Suprapubic skin (tissue), 4 donors: Measurements from ENCODE around the gene TCF7L2. TPM values are rescaled to one million over a fixed set of nuclear protein-coding genes. Genes with fewer than 3 reads are reported as not detected.

ENCODE experiments used
- DNase-seq, 2 donors: peaks; one replicate each; pipeline ENCODE4 v3.0.0-alpha.2; 2019; ENCODE audit warnings: low spot score in 2 of 2
- H3K27ac ChIP-seq: fragments of 200-600 bp; sonication (generic); one replicate; pipeline ENCODE4 v1.5.1; 2019
- H3K27me3 ChIP-seq: fragments of 200-600 bp; sonication (generic); one replicate; pipeline ENCODE4 v1.5.1; 2019
- H3K36me3 ChIP-seq: fragments of 200-600 bp; sonication (generic); one replicate; pipeline ENCODE4 v1.5.1; 2019
- H3K4me1 ChIP-seq: fragments of 200-600 bp; sonication (generic); one replicate; pipeline ENCODE4 v1.5.1; 2019
- H3K4me3 ChIP-seq: fragments of 200-600 bp; sonication (generic); one replicate; pipeline ENCODE4 v1.5.1; 2019; ENCODE audit warnings: mild to moderate bottlenecking
- H3K9me3 ChIP-seq: fragments of 200-600 bp; sonication (generic); one replicate; pipeline ENCODE4 v1.5.1; 2019
- CTCF ChIP-seq, 2 donors: fragments of 200-600 bp in 1 of 2; fragments of 450-650 bp in 1 of 2; sonication (generic) in 1 of 2; IDR thresholded peaks; one replicate each; pipeline ENCODE4 v1.5.1; 2016 to 2019; ENCODE audit warnings: antibody characterized with exemption in 2 of 2, mild to moderate bottlenecking in 1 of 2, moderate library complexity in 1 of 2
- EP300 ChIP-seq: sonication (generic); formaldehyde crosslinking; IDR thresholded peaks from one replicate; pipeline ENCODE4 v1.6.1; 2017; ENCODE audit warnings: antibody characterized with exemption
- POLR2A ChIP-seq, 2 donors: fragments of 450-650 bp; IDR thresholded peaks; one replicate each; pipeline ENCODE4 v1.6.1; 2017; ENCODE audit warnings: antibody characterized with exemption in 2 of 2, mild to moderate bottlenecking in 2 of 2, moderate library complexity in 2 of 2
- POLR2AphosphoS5 ChIP-seq, 3 donors: sonication (generic); formaldehyde crosslinking; IDR thresholded peaks; one replicate each; pipeline ENCODE4 v1.6.1; 2017; ENCODE audit warnings: antibody characterized with exemption in 3 of 3
- WGBS: methylation state at CpG from one replicate; pipeline ENCODE4 v1.1.5; 2018; 5-methylcytosine and 5-hydroxymethylcytosine counted together
- total RNA-seq, 4 donors: library from RNA; depleted of rRNA; stranded (reverse); fragments of >200 nt; gene quantifications; one replicate each; pipeline ENCODE4 v1.1.0, GENCODE V29; 2016

TCF7L2 gene
- total RNA-seq, 4 donors from 2014 or later = 9.9 to 23.3 (median 15.2) TPM

- DNase-seq = peak in 1 of 2 donors; percentile 15
- H3K27ac ChIP-seq = no peak overlapping the region
- WGBS = 91% methylated on average over 4 of the region's 4 CpGs
- TF ChIP-seq CTCF (IDR thresholded peaks at IDR 0.05) = no peak
- H3K9me3 ChIP-seq = no peaks in the 10 kb centered on the region
- peaks cover 35% of the 10 kb centered on the region for H3K4me1 ChIP-seq
- no peaks in the 10 kb centered on the region for H3K27me3 ChIP-seq
- H3K36me3 ChIP-seq = peaks cover 7% of the 10 kb centered on the region
- no peak overlapping the region for H3K4me3 ChIP-seq
Measured at GRCh38 chr10:113091920-113092319, 141.9 kb downstream of the TCF7L2 start.

- TF ChIP-seq EP300 (no peak), POLR2A (IDR thresholded peaks at IDR 0.05) (no peak), CTCF (IDR thresholded peaks at IDR 0.05) (no peak), POLR2AphosphoS5 (IDR thresholded peaks at IDR 0.05) (no peak)
- no peak overlapping the region for H3K4me3 ChIP-seq
- DNase-seq = peak; percentile 9 to 44
- H3K27me3 ChIP-seq = no peaks in the 10 kb centered on the region
- H3K36me3 ChIP-seq = peaks cover 7% of the 10 kb centered on the region
- 65% methylated on average over 10 of the region's 10 CpGs for WGBS
- H3K27ac ChIP-seq = no peak overlapping the region
- H3K9me3 ChIP-seq = no peaks in the 10 kb centered on the region
- peaks cover 30% of the 10 kb centered on the region for H3K4me1 ChIP-seq
Measured at GRCh38 chr10:113093188-113094113, 143.4 kb downstream of the TCF7L2 start.

DNA sequence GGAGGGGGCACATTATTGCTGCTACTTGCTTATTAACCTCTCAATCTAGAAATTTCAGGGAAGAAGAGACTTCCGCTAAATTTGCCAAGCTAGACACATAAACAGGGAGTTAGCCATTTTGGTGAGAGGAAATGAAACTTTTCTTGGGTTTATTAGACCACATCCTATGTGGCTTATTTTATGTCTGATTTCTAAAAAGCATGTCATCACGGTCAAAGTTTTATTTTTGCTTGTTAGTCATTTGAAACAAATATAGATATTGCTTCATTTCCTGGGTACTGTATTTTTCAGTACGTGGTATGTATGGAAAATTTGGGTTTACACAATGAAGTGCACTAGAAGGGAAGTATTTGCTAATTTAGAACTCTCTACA is 144.1 kb downstream of the TCF7L2 start:
- peaks cover 31% of the 10 kb centered on the region for H3K4me1 ChIP-seq
- WGBS = 62% methylated on average over 3 of the region's 3 CpGs

GRCh38 chr10:113095419-113096127 is 145.5 kb downstream of the TCF7L2 start:
- DNase-seq = peak; percentile 27 to 34
- Histone ChIP-seq H3K4me1 (peaks cover 42% of the 10 kb centered on the region), H3K9me3 (no peaks in the 10 kb centered on the region), H3K4me3 (no peak overlapping the region), H3K36me3 (peaks cover under 1% of the 10 kb centered on the region), H3K27me3 (no peaks in the 10 kb centered on the region), H3K27ac (no peak overlapping the region)
- 81% methylated on average over 15 of the region's 15 CpGs for WGBS
- TF ChIP-seq POLR2AphosphoS5 (IDR thresholded peaks at IDR 0.05) (no peak), CTCF (IDR thresholded peaks at IDR 0.05) (no peak), EP300 (no peak), POLR2A (IDR thresholded peaks at IDR 0.05) (no peak)

More for the DNA sequence above, 144.1 kb downstream of the TCF7L2 start:
- no peak overlapping the region for H3K27ac ChIP-seq
- H3K27me3 ChIP-seq = no peaks in the 10 kb centered on the region
- no peak for DNase-seq
- TF ChIP-seq CTCF (IDR thresholded peaks at IDR 0.05) (no peak), EP300 (no peak), POLR2AphosphoS5 (IDR thresholded peaks at IDR 0.05) (no peak), POLR2A (IDR thresholded peaks at IDR 0.05) (no peak)
- peaks cover 7% of the 10 kb centered on the region for H3K36me3 ChIP-seq
- H3K9me3 ChIP-seq = no peaks in the 10 kb centered on the region
- H3K4me3 ChIP-seq = no peak overlapping the region
